Measurements from ENCODE around the gene SMDT1.
"Not testable (repeated sequence)": the region's sequence is repeated elsewhere in the genome, so short reads cannot be mapped to it uniquely, and the experiment has no call there.

SMDT1 gene

DNA sequence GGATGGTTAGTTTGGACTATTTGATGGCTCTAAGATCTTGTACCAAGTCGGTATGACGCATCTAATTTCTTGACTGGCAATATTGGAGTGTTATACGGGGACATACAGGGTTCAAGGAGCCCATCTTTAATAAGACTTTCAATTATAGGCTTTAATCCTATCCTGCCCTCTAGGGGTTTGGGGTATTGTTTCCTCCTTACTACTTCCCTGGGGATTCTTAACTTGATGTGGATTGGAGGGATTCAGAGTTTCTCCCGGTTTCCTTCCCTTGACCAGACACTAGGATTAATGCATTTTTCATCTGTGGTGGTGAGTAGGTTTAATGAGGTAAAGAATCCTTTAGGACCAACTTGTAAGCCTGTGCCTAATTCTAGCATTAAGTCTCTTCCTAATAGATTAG is 32.3 kb downstream of the SMDT1 start:
- no peak for DNase-seq

DNA sequence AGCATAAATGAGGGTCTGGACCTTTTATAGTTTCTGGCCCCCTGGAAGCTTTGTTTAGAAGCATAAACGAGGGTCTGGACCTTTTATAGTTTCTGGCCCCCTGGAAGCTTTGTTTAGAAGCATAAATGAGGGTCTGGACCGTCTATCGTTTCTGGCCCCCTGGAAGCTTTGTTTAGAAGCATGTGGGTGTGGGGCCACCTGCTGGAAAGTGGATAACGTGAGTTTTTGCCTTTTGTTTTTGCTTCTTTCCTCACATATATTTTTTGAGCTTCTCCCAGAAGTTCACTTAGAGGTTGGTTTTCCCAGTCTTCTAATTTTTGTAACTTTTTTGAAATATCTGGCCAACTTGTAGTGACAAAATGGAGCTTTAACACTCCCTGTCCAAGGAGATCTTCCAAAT is 33.3 kb downstream of the SMDT1 start:
- not testable (repeated sequence) for DNase-seq

DNA sequence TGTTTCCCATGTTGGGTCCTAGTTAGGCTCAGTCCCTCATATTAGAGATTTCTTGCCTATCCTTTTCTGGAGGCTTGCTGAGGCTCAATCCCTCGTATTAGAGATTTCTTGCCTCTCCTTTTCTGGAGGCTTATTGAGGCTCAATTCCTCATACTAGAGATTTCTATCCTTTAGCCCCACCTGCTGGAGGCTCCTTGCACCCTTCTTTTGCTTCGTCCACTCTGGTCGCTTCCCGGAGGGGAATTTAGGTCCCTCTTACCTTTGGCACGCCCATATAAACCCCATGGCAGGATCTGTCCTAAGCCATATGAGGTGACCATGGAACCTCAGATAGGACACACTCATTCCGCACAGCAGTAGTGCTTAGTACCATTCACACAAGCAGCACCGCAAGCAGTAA is 35.2 kb downstream of the SMDT1 start:
- DNase-seq: peak in 1 of 14 donors; percentile 7

DNA sequence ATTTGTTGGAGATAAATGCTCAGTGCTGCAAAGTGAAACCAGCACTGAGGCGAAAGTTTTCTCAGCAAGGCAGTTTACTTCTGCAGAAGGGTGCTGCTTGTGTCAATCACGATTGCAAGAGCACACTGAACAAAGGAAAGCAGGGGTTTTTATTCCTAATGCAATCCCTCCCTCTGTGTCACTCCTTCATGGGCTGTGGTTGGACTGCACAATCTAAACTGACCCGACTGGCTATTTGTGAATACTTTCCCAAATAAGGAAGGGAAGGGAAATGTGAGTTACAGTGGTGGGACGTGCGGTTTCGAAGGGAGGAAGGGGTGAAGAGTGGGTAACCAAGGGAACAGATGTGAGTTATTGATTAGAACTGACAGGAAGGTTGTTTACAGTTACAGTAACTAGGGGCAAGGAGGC is 35.9 kb downstream of the SMDT1 start:
- not testable (repeated sequence) for DNase-seq

DNA sequence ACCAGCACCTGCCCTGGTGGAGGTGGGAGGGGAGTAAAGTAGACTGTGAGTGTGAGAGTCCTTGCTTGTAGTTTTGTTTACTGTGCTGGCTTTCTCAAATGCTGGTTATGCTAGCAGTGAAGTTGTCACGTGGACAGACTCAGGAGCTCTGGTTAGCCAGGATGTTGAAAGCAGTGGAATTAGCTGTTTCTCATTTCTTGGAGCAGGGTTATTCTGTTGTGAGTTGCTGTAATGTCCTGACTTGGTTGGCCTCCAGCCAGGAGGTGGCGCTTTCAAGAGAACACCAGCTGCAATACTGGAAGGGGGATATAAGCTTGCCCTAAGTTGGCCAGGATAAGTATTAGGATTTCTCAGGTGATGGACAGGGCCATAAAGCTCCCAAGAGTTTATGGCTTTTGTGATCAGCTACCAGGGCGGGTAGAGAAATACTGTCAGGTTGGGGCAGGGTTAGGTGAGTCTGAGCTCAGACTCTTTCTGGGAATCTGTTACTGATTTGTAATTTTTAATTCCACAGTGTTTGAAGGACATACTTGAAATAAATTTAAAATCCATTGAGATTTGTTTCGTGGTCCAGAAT is 37.4 kb downstream of the SMDT1 start:
- no peak for DNase-seq

DNA sequence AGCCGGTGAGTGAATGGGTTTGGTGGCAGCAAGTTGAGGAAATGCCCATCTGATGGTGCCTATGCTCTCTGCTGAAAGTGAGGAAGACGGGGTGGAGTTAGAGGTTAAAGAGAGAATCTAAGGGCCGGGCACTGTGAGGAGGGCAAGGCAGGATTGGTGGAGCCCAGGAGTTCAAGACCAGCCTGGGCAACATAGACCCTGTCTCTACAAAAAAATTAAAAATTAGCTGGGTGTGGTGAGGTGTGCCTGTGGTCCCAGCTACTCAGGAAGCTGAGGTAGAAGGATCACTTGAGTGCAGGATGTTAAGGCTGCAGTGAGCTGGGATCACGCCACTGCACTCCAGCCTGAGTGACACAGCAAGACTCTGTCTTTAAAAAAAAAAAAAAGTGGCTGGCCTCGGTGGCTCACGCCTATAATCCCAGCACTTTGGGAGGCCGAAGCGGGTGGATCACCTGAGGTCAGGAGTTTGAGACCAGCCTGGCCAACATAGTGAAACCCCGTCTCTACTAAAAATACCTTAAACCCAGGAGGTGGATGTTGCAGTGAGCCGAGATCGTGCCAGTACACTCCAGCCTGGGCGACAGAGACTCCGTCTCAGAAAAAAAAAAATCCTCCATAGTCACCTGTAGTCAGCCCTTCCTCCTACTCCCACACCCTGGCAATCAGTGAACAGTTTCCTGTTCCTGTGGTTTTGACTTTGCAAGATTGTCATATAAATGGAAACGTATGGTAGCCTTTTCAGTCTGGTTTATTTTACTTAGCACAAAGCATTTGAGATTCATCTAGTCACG is 40.9 kb downstream of the SMDT1 start:
- not testable (repeated sequence) for DNase-seq

DNA sequence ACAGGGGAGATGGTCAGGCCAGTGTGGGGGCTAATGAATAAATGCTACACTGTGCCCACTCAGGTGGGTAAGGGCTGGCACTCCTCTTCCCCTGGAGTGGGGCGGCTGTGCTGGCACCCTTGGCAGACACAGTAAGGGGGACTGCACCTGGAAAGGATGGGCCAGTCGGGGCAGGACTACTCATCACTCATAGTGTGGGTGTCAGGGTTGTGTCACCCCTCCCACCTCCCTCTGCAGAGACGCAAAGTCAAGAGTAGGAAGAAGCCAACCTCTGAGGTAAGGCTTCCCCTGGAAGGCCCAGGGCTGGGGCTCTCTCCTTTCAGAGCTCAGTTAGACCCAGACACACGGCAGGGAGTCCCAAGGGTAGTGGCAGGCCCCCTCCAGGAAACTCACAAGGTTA is 44.0 kb downstream of the SMDT1 start:
- DNase-seq: not testable (repeated sequence)

DNA sequence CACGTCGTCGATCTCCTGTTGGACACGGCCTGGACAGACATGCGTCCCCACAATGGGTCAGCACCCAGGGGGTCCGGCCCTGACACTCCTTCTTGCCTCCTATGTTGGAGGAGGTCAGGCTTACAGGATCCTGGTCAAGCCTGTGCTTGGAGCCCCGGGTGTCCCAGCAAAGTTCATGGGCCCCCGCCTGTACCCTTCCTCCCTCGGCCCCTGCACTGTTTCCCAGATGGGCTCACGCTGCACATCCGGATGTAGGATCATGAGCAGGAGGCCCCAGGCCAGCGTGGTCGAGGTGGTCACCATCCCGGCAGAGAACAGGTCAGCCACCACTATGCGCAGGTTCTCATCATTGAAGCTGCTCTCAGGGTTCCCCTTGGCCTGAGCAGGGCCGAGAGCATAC is 48.1 kb downstream of the SMDT1 start:
- no peak for DNase-seq

DNA sequence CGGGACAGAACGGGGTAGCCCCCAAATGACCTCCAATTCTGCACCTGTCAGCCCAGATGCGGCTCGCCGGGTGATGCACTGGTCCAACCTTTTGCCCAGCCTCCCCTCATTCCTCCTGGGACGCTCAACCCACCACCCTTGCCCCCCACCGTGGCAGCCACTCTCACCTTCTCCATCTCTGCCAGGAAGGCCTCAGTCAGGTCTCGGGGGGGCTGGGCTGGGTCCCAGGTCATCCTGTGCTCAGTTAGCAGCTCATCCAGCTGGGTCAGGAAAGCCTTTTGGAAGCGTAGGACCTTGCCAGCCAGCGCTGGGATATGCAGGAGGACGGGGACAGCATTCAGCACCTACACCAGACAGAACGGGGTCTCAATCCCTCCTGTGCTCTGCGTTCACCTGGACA is 48.5 kb downstream of the SMDT1 start:
- not testable (repeated sequence) for DNase-seq

DNA sequence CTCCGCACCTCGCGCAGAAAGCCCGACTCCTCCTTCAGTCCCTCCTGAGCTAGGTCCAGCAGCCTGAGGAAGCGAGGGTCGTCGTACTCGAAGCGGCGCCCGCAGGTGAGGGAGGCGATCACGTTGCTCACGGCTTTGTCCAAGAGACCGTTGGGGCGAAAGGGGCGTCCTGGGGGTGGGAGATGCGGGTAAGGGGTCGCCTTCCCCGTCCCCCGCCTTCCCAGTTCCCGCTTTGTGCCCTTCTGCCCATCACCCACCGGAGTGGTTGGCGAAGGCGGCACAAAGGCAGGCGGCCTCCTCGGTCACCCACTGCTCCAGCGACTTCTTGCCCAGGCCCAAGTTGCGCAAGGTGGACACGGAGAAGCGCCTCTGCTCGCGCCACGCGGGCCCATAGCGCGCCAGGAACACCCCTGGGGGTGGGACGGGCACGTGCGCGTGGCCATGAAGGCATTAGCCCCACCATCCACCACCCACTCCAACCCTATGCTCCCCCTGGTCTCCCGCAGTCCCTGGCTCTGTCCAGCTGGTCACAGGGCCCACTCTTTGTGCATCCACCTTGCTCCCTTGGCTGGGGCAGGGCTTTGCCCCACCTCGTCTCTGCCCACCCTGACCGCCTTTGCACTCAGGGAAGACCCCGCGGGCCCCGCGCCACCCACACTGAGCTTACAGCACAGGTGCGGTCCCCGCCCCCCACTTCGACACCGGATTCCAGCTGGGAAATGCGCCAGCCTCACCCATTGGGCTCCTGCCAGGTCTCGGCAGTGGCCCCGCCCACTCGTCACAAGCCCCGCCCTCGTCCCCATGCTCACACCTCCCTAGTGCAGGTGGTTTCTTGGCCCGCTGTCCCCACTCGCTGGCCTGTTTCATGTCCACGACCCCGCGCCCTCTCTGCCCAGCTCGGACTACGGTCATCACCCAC is 49.5 kb downstream of the SMDT1 start:
- DNase-seq: not testable (repeated sequence)

DNA sequence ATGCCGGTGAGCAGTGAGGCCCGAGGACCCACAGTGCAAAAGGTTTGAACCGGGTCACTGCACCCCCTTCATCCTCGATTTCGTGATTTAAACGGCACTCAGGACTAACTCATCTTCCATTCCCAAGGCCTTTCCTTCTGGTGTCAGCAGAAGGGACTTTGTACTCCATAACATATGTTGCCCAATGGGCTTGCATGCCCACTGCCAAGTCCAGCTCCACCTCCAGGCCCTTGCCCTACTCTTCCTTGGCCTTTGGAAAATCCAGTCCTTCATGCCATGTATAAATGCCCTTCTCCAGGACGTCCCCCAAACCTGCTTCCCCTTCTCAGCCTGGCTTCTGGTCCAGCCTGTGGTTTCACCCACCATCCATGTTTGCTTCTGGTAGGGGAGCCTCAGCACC is 50.7 kb downstream of the SMDT1 start:
- not testable (repeated sequence) for DNase-seq

DNA sequence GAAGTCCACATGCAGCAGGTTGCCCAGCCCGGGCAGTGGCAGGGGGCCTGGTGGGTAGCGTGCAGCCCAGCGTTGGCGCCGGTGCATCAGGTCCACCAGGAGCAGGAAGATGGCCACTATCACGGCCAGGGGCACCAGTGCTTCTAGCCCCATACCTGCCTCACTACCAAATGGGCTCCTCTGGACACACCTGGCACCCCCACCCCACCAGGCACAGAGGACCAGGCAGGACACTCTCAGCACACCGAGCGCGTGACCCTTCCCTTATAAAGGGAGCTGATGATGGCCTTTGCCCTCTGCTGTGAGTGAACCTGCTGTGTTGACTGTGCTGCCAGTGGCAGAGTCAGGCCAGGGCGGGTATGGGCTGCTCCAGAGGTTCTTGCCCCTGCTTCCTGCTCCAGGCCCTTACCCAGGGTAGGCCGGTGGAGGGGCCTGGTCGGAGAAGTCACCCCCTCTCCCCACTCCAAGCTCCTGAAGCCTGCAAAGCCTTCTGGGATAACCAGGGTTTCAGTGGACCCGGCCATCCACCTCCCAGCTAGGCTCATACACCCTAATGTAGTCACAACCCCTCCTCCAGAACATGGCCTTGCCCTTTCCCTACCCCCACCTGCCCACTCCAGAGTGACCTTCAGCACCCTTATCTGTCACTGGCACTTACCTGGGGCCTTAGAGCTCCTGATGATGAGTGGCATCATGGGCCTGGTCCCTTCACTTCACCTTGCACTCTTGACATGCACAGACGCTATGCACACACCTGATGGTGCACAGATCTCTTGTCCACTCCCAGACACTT is 51.3 kb downstream of the SMDT1 start, which contains the start of gene CYP2D6:
Gene CYP2D6, minus strand, starts transcription at position 172 of the 793 bp plus-strand sequence. Its CDS starts 19 bp downstream, at position 153.
- DNase-seq: not testable (repeated sequence)

DNA sequence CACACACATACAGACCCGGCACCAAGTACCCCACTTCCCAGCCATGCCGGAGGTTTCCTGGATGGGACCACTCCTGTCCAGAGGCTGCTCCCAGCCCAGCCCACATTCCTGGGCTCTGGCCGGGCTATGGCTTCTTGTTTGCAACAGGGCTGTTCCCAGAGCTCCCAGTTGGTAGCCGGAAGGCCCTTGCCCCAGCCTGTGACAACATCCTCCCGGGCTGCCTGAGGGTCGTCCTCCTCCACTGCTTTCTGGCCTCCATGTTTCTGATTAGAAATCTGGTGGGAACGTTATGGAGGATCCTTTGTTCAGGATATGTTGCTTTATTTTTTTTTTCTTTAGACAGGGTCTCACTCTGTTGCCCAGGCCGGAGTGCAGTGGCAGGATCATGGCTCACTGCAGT is 52.1 kb downstream of the SMDT1 start:
- DNase-seq: no peak

DNA sequence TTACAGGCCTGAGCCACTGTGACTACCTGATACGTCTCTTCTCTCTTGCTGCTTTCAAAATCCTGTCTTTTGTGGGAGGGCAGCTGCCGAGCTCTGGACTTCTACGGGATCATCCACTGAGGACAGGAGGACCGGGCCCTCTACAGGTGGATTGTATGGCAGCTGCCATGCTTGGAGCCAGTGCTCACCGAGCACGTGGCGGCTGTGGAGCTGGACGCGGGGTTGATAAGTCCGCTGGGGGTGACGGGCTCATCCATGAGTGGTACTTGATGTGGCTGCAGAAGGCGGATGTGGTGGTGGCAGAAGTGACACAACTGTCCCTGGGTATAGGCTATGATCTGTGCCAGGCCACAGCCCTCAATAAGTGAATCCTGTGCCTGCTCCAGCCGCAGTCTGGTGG is 53.0 kb downstream of the SMDT1 start:
- no peak for DNase-seq
